KMS-11 (cell line): ENCODE results near the gene ALDH4A1.

Experiments
- H2AFZ ChIP-seq: fragments of 200-600 bp; sonication (generic); 2 replicates; pipeline ENCODE4 v1.6.1; 2016; ENCODE audit warnings: antibody characterized with exemption, mixed run types, low read depth
- H3K27ac ChIP-seq: fragments of 200-600 bp; sonication (generic); 2 replicates; pipeline ENCODE4 v1.6.1; 2016; ENCODE audit warnings: mild to moderate bottlenecking, mixed run types
- H3K27me3 ChIP-seq: fragments of 200-600 bp; sonication (generic); 2 replicates; pipeline ENCODE4 v1.6.1; 2017; ENCODE audit warnings: mild to moderate bottlenecking, low read depth, mixed run types, moderate library complexity; ENCODE audit not compliant: insufficient read depth
- H3K36me3 ChIP-seq: fragments of 200-600 bp; sonication (generic); 2 replicates; pipeline ENCODE4 v1.6.1; 2017; ENCODE audit warnings: mild to moderate bottlenecking, mixed run types; ENCODE audit not compliant: insufficient read depth
- H3K4me1 ChIP-seq: fragments of 200-600 bp; sonication (generic); 2 replicates; pipeline ENCODE4 v1.6.1; 2016; ENCODE audit warnings: mild to moderate bottlenecking, low read depth, mixed run types; ENCODE audit not compliant: poor library complexity, severe bottlenecking
- H3K4me2 ChIP-seq: fragments of 200-600 bp; sonication (generic); 2 replicates; pipeline ENCODE4 v1.7.0; 2016; ENCODE audit warnings: mild to moderate bottlenecking, mixed run types
- H3K4me3 ChIP-seq: fragments of 200-600 bp; sonication (generic); IDR thresholded peaks from 2 replicates; pipeline ENCODE4 v1.6.1; 2017; ENCODE audit warnings: low read depth, low read length, mixed read lengths; ENCODE audit not compliant: insufficient read depth
- H3K79me2 ChIP-seq: fragments of 200-600 bp; sonication (generic); 2 replicates; pipeline ENCODE4 v1.6.1; 2016; ENCODE audit warnings: low read depth, mixed run types; ENCODE audit not compliant: insufficient read depth
- H3K9ac ChIP-seq: fragments of 200-600 bp; sonication (generic); 2 replicates; pipeline ENCODE4 v1.6.1; 2016; ENCODE audit warnings: mild to moderate bottlenecking, mixed run types
- H4K20me1 ChIP-seq: fragments of 200-600 bp; sonication (generic); 2 replicates; pipeline ENCODE4 v1.6.1; 2016; ENCODE audit warnings: mild to moderate bottlenecking, mixed run types; ENCODE audit not compliant: insufficient read depth
- TF ChIP-seq, protein P1 (sequence below): fragments of 200-600 bp; sonication (generic); conservative IDR thresholded peaks from 2 replicates; pipeline ENCODE4 v1.6.1; 2017; ENCODE audit warnings: low read depth, mild to moderate bottlenecking, antibody characterized with exemption, low read length, moderate library complexity, mixed read lengths

The ALDH4A1 gene, protein sequence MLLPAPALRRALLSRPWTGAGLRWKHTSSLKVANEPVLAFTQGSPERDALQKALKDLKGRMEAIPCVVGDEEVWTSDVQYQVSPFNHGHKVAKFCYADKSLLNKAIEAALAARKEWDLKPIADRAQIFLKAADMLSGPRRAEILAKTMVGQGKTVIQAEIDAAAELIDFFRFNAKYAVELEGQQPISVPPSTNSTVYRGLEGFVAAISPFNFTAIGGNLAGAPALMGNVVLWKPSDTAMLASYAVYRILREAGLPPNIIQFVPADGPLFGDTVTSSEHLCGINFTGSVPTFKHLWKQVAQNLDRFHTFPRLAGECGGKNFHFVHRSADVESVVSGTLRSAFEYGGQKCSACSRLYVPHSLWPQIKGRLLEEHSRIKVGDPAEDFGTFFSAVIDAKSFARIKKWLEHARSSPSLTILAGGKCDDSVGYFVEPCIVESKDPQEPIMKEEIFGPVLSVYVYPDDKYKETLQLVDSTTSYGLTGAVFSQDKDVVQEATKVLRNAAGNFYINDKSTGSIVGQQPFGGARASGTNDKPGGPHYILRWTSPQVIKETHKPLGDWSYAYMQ

DNA sequence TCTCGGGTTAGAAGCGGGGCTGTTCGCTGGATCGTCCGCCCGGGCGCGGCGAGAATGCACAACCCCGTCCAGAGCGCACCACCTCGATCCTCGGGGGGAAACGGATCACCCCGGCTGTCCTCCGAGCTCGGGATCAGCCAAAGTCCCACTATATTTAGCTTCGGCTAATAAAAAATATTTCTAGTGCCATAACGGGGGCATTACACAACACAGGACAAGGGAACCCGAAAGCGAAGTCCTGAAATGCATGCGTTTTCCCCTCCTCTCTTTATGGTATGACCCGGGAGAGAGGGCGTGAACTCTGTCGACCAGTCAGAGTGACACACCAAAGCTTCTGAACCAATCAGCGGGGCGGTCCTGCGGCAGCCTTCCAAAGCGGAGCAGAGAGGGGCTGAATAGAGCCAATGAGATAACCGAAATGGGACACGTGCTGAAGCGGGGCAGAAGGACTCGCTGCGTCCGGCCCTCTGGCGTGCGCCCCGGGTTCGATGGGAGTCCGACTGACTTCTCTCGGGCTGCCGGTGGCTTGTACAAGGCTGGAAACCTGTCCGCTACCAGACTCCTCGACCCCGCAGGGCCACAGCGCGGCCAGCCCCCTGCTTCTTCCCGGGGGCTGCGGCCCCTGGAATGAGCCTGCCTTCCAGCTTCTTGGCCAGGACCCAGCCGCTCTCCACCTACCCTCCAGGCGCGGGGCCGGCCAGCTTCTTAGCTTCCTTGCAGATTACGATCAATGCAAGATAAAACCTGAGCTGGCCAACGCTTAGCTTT is at the start of gene ALDH4A1:
ALDH4A1 (minus strand) TSS at position 33 of the 768 bp plus-strand sequence; CDS start at position 1, 32 bp downstream.
- H3K36me3 ChIP-seq = no peaks in the 10 kb centered on the region
- peak within 1 kb of the TSS; percentile 23; the same call in 1 of the 2 replicates for H3K9ac ChIP-seq
- H3K4me2 ChIP-seq = peak within 1 kb of the TSS; percentile 25; the same call in 1 of the 2 replicates
- H3K27ac ChIP-seq = no peak within 1 kb of the TSS
- H2AFZ ChIP-seq = peak within 1 kb of the TSS; percentile 58; the same call in 1 of the 2 replicates
- peak within 1 kb of the TSS; percentile 51 for H3K4me3 ChIP-seq
- H3K79me2 ChIP-seq = no peaks in the 10 kb centered on the region
- H3K4me1 ChIP-seq = no peaks in the 10 kb centered on the region
- TF ChIP-seq, protein P1, sequence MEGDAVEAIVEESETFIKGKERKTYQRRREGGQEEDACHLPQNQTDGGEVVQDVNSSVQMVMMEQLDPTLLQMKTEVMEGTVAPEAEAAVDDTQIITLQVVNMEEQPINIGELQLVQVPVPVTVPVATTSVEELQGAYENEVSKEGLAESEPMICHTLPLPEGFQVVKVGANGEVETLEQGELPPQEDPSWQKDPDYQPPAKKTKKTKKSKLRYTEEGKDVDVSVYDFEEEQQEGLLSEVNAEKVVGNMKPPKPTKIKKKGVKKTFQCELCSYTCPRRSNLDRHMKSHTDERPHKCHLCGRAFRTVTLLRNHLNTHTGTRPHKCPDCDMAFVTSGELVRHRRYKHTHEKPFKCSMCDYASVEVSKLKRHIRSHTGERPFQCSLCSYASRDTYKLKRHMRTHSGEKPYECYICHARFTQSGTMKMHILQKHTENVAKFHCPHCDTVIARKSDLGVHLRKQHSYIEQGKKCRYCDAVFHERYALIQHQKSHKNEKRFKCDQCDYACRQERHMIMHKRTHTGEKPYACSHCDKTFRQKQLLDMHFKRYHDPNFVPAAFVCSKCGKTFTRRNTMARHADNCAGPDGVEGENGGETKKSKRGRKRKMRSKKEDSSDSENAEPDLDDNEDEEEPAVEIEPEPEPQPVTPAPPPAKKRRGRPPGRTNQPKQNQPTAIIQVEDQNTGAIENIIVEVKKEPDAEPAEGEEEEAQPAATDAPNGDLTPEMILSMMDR = no peak
- no peaks in the 10 kb centered on the region for H4K20me1 ChIP-seq
- peaks cover 47% of the 10 kb centered on the region for H3K27me3 ChIP-seq

DNA sequence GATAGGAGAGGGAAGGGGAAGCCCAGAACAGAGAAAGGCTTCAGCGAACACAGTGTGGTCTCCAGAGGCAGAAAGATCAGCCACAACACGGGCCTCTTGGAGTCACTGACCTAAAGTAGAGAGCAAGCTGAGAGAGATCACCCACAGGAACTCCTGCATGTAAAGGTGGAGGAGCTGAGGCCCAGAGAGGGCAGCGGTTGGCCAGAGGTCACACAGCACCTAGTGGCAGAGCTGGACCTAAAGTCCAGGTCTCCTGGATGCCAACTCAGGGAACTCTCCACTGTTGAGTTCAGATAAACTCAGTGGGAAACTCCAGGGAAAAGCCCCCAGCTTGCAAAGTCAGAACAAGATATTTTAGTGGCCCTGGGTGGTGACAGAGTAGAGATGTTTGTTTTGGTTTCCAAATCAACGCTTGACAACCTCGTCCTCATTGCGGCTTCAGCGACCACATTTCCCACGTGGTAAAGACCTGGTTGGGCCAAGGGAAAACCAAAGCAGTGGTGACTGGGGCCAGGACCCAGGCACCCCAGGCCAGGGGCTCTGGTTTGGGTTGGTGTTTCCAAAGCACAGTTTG is 49.5 kb upstream of the ALDH4A1 start:
- TF ChIP-seq, protein P1 = no peak
- no peak overlapping the region for H2AFZ ChIP-seq
- H3K4me1 ChIP-seq = peaks cover 15% of the 10 kb centered on the region
- H3K27ac ChIP-seq = no peak overlapping the region
- H3K9ac ChIP-seq = no peak overlapping the region
- no peaks in the 10 kb centered on the region for H3K36me3 ChIP-seq
- H3K4me2 ChIP-seq = no peak overlapping the region
- H4K20me1 ChIP-seq = no peaks in the 10 kb centered on the region
- no peaks in the 10 kb centered on the region for H3K79me2 ChIP-seq
- H3K27me3 ChIP-seq = peaks cover 53% of the 10 kb centered on the region
- no peak overlapping the region for H3K4me3 ChIP-seq

DNA sequence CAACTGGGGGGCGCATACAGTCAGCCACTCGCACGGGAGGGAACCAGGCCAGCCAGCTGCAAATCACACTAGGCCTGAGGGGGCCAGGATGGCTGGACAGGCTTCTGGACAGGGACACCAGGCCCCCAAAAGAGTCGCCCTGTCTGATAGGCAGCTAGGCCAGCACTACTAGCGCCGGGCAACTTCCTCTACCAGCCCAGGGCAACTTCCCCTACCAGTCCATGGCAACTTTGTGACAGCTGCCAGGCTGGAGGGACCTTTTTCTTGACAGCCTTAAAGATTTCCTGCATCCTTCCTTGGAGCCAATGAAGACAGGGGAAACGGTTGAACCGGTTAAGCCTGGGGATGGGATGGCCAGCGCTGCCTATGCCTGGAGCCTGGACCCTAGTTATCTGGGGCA is 49.1 kb upstream of the ALDH4A1 start:
- TF ChIP-seq, protein P1 = no peak
- Histone ChIP-seq H4K20me1 (no peaks in the 10 kb centered on the region), H3K4me3 (no peak overlapping the region), H3K4me1 (peaks cover 15% of the 10 kb centered on the region), H3K27me3 (peaks cover 54% of the 10 kb centered on the region), H3K9ac (no peak overlapping the region), H3K27ac (no peak overlapping the region), H3K79me2 (no peaks in the 10 kb centered on the region), H2AFZ (no peak overlapping the region), H3K4me2 (no peak overlapping the region), H3K36me3 (no peaks in the 10 kb centered on the region)

DNA sequence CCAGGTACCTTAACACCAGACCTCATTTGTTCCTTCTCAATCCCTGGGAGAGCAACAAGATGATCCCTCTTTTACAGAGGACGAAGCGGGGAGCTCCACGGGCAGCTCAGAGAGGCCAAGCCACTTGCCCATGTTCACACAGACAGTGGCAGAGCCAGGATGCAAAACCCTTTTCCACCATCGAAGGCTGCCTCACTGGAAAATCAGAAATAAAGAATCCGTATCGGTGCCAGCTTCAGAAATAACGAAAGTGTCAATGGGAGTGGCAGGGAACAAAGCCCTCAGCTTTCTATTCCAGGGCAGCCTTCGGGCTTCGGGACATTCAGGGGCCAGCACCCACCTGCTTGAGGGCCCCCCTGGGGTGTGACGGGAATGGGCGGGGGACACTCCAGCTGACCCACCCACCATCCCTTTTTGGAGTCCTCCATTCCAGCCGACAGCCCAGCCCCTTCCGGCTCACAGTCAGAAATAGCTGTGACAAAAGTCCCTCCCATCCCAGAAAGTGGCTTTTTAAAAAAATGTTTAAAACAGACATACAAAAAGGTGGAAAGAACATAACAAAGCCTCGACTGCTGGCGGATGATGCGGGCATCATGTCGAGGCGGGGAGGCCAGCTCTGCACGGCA is 48.2 kb upstream of the ALDH4A1 start:
- Histone ChIP-seq H3K4me1 (peaks cover 15% of the 10 kb centered on the region), H3K4me2 (peak overlapping the region; percentile 30; the same call in 1 of the 2 replicates), H3K27me3 (peaks cover 52% of the 10 kb centered on the region), H3K9ac (no peak overlapping the region), H3K4me3 (no peak overlapping the region), H2AFZ (no peak overlapping the region), H4K20me1 (no peaks in the 10 kb centered on the region), H3K36me3 (no peaks in the 10 kb centered on the region), H3K27ac (no peak overlapping the region), H3K79me2 (no peaks in the 10 kb centered on the region)
- TF ChIP-seq, protein P1 = no peak
